Stimulated activated CD8-positive, alpha-beta memory T cell treated with anti-CD3 and anti-CD28 coated beads, Interleukin-12 subunit alpha, Interleukin-12 subunit beta, amount 100 ng/mL, for 24 hours (primary cell): ENCODE data around the gene HSPA9.

ENCODE experiments used
- DNase-seq: peaks from one replicate; pipeline ENCODE4 v3.0.0-alpha.2; 2020; ENCODE audit errors: extremely low read depth

HSPA9 gene

GRCh38 chr5:138575194-138576015 is at the start of gene HSPA9:
HSPA9 (minus strand) TSS chr5:138575401; CDS start chr5:138575318, 83 bp downstream.
- peak; percentile 93 for DNase-seq

GRCh38 chr5:138623053-138623452 is 47.9 kb upstream of the HSPA9 start:
- DNase-seq: no peak

- DNase-seq: no peak
Measured at GRCh38 chr5:138622051-138622450, 46.9 kb upstream of the HSPA9 start.

- no peak for DNase-seq
Measured at GRCh38 chr5:138620663-138621224, 45.5 kb upstream of the HSPA9 start.

GRCh38 chr5:138616508-138616907 is 41.3 kb upstream of the HSPA9 start:
- no peak for DNase-seq

- no peak for DNase-seq
Measured at GRCh38 chr5:138615461-138615860, 40.3 kb upstream of the HSPA9 start.

GRCh38 chr5:138611678-138612218 is 36.5 kb upstream of the HSPA9 start:
- DNase-seq: no peak

- DNase-seq: no peak
Measured at GRCh38 chr5:138610918-138611677, 35.9 kb upstream of the HSPA9 start.

- no peak for DNase-seq
Measured at GRCh38 chr5:138610415-138610917, 35.3 kb upstream of the HSPA9 start.

- DNase-seq: no peak
Measured at GRCh38 chr5:138606378-138607064, 31.3 kb upstream of the HSPA9 start.

GRCh38 chr5:138605254-138605972 is 30.2 kb upstream of the HSPA9 start:
- no peak for DNase-seq

- no peak for DNase-seq
Measured at GRCh38 chr5:138604176-138604785, 29.1 kb upstream of the HSPA9 start.

GRCh38 chr5:138603249-138603920 is 28.2 kb upstream of the HSPA9 start:
- no peak for DNase-seq

- no peak for DNase-seq
Measured at GRCh38 chr5:138602371-138603000, 27.3 kb upstream of the HSPA9 start.

- no peak for DNase-seq
Measured at GRCh38 chr5:138601444-138601843, 26.2 kb upstream of the HSPA9 start.

- DNase-seq: no peak
Measured at GRCh38 chr5:138600446-138600845, 25.2 kb upstream of the HSPA9 start.

GRCh38 chr5:138597661-138598400 is 22.6 kb upstream of the HSPA9 start:
- DNase-seq: no peak

- DNase-seq: no peak
Measured at GRCh38 chr5:138596105-138596881, 21.1 kb upstream of the HSPA9 start.
